Trophoblast cell (in vitro differentiated cells and primary cell): ENCODE measurements around the gene ANGPTL3.

Source experiments
- DNase-seq, 2 donors: peaks; one replicate each; pipeline ENCODE4 v3.0.0-alpha.2; 2016
- H2AFZ ChIP-seq: 2 replicates; pipeline ENCODE4 v1.6.1; 2013; ENCODE audit warnings: low read length, moderate library complexity, mild to moderate bottlenecking; ENCODE audit not compliant: insufficient read depth, poor library complexity
- H2AK5ac ChIP-seq: 2 replicates; pipeline ENCODE4 v1.6.1; 2013; ENCODE audit warnings: mild to moderate bottlenecking, low read length
- H2BK120ac ChIP-seq: 2 replicates; pipeline ENCODE4 v1.6.1; 2013; ENCODE audit warnings: low read length, mild to moderate bottlenecking, moderate library complexity; ENCODE audit not compliant: insufficient read depth, poor library complexity
- H2BK12ac ChIP-seq: 2 replicates; pipeline ENCODE4 v1.6.1; 2013; ENCODE audit warnings: mild to moderate bottlenecking, low read length, moderate library complexity
- H2BK5ac ChIP-seq: 2 replicates; pipeline ENCODE4 v1.6.1; 2013; ENCODE audit warnings: low read length, low read depth, moderate library complexity, mild to moderate bottlenecking; ENCODE audit not compliant: poor library complexity
- H3K14ac ChIP-seq: 2 replicates; pipeline ENCODE4 v1.6.1; 2013; ENCODE audit warnings: mild to moderate bottlenecking, low read length
- H3K18ac ChIP-seq: 2 replicates; pipeline ENCODE4 v1.6.1; 2013; ENCODE audit warnings: mild to moderate bottlenecking, low read length
- H3K23ac ChIP-seq: 2 replicates; pipeline ENCODE4 v1.6.1; 2013; ENCODE audit warnings: low read length
- H3K27ac ChIP-seq: 2 replicates; pipeline ENCODE4 v1.5.1; 2013; ENCODE audit warnings: low read depth, mild to moderate bottlenecking, inconsistent platforms, low read length, moderate library complexity
- H3K27me3 ChIP-seq: 2 replicates; pipeline ENCODE4 v1.6.1; 2013; ENCODE audit warnings: inconsistent platforms, mild to moderate bottlenecking, low read length, moderate library complexity; ENCODE audit not compliant: insufficient read depth
- H3K36me3 ChIP-seq, 2 experiments: 1 replicate in 1 of 2; 2 replicates in 1 of 2; pipeline ENCODE4 v1.6.1; 2013; ENCODE audit warnings: low read length in 2 of 2, mild to moderate bottlenecking in 2 of 2, moderate library complexity in 1 of 2; ENCODE audit not compliant: insufficient read depth in 2 of 2, control insufficient read depth in 1 of 2
- H3K4ac ChIP-seq: 2 replicates; pipeline ENCODE4 v1.6.1; 2013; ENCODE audit warnings: low read depth, mild to moderate bottlenecking, low read length, moderate library complexity
- H3K4me1 ChIP-seq, 2 experiments: 1 replicate in 1 of 2; 2 replicates in 1 of 2; pipeline ENCODE4 v1.6.1; 2013; ENCODE audit warnings: low read length in 2 of 2, mild to moderate bottlenecking in 2 of 2, moderate library complexity in 1 of 2; ENCODE audit not compliant: insufficient read depth in 2 of 2, control insufficient read depth in 1 of 2
- H3K4me2 ChIP-seq: 2 replicates; pipeline ENCODE4 v1.6.1; 2013; ENCODE audit warnings: inconsistent platforms, mild to moderate bottlenecking, low read length, moderate library complexity
- H3K4me3 ChIP-seq: 2 replicates; pipeline ENCODE4 v1.5.1; 2013; ENCODE audit warnings: mild to moderate bottlenecking, low read depth, low read length, inconsistent platforms
- H3K79me1 ChIP-seq: one replicate; pipeline ENCODE4 v1.6.1; 2013; ENCODE audit warnings: low read length
- H3K79me2 ChIP-seq: 2 replicates; pipeline ENCODE4 v1.6.1; 2013; ENCODE audit warnings: low read length, mild to moderate bottlenecking; ENCODE audit not compliant: control insufficient read depth, insufficient read depth, poor library complexity
- H3K9ac ChIP-seq: 2 replicates; pipeline ENCODE4 v1.6.1; 2013; ENCODE audit warnings: mild to moderate bottlenecking, low read length
- H3K9me3 ChIP-seq: 2 replicates; pipeline ENCODE4 v1.6.1; 2013; ENCODE audit warnings: low read depth, mild to moderate bottlenecking, control low read depth, inconsistent platforms, low read length; ENCODE audit not compliant: insufficient read depth
- H4K12ac ChIP-seq: 2 replicates; pipeline ENCODE4 v1.6.1; 2013; ENCODE audit warnings: low read depth, mild to moderate bottlenecking, low read length, moderate library complexity
- H4K8ac ChIP-seq: 2 replicates; pipeline ENCODE4 v1.6.1; 2013; ENCODE audit warnings: low read depth, mild to moderate bottlenecking, low read length, moderate library complexity
- H4K91ac ChIP-seq: one replicate; pipeline ENCODE4 v1.6.1; 2013; ENCODE audit warnings: low read depth, mild to moderate bottlenecking, low read length, moderate library complexity
- WGBS: extraction: QIAGEN DNeasy Blood & Tissue Kit; methylation state at CpG from one replicate; pipeline ENCODE4 v1.1.7; 2013; ENCODE audit warnings: missing lambda C conversion rate; ENCODE audit not compliant: insufficient read length, insufficient coverage; ENCODE audit errors: extremely low coverage; 5-methylcytosine and 5-hydroxymethylcytosine counted together

ANGPTL3 gene

DNA sequence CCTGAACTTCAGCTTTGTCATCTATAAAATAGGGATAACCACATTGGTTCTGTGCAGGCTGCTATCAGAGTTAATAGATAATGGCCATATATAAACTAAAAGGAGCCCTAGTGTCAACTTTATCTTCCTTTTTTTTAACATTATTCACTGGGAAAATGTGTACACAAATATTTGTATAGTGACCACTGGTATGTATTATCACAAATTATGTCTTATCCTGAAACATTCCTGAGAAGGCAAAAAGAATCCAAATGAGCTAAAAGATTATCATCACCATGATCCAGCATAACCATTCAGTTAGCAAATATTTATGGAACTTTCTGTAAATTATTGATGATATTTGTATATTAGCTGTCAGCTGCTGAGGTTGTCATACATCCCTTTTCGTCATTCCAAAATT lies 16.6 kb downstream of the ANGPTL3 start:
- Histone ChIP-seq H2BK5ac (no peak overlapping the region), H4K8ac (no peak overlapping the region), H3K4me3 (no peak overlapping the region), H3K79me2 (no peaks in the 10 kb centered on the region), H2BK12ac (no peak overlapping the region), H2AFZ (no peak overlapping the region), H3K4me2 (no peak overlapping the region), H3K79me1 (no peaks in the 10 kb centered on the region), H4K12ac (no peak overlapping the region), H3K9ac (no peak overlapping the region), H2BK120ac (no peak overlapping the region), H3K4ac (no peak overlapping the region), H3K23ac (no peak overlapping the region), H3K9me3 (no peaks in the 10 kb centered on the region), H3K27me3 (no peaks in the 10 kb centered on the region), H3K14ac (no peak overlapping the region), H2AK5ac (no peak overlapping the region), H3K27ac (no peak overlapping the region), H3K4me1 (no peaks in the 10 kb centered on the region), H3K18ac (no peak overlapping the region), H3K36me3 (no peaks in the 10 kb centered on the region), H4K91ac (no peak overlapping the region)
- peak in 1 of 2 donors; percentile 80 for DNase-seq
- WGBS: no CpG with 5 or more reads among the region's 1 CpG

DNA sequence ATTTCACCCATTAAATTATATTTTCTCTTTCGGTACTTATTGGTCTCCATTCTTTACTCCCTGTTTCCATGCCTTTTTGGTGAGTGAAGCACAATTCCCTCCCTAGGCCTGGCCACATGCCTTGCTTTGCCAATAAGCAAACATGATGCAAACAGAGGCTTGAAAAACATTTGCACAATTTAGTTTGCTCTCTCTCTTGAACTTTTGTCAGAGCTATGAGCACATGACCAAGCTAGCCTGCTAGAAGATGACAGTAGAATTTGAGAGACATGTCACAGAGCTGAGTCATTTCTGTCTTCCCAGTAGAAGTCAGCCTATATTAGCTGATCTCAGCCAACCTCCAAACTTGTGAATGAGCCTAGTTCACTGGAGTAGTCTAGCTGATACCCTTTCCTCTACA lies 24.6 kb downstream of the ANGPTL3 start:
- H4K91ac ChIP-seq: no peak overlapping the region
- no peak overlapping the region for H3K27ac ChIP-seq
- DNase-seq: peak; percentile 80 to 97
- H3K79me1 ChIP-seq: peaks cover 2% of the 10 kb centered on the region
- no peak overlapping the region for H3K4me3 ChIP-seq
- no peak overlapping the region for H3K14ac ChIP-seq
- no peak overlapping the region for H3K18ac ChIP-seq
- H3K79me2 ChIP-seq: no peaks in the 10 kb centered on the region
- H3K23ac ChIP-seq: no peak overlapping the region
- no CpG with 5 or more reads among the region's 1 CpG for WGBS
- H2AFZ ChIP-seq: no peak overlapping the region
- H3K4ac ChIP-seq: no peak overlapping the region
- no peaks in the 10 kb centered on the region for H3K9me3 ChIP-seq
- H4K12ac ChIP-seq: no peak overlapping the region
- no peak overlapping the region for H2BK120ac ChIP-seq
- no peak overlapping the region for H2BK5ac ChIP-seq
- no peak overlapping the region for H3K4me2 ChIP-seq
- H2AK5ac ChIP-seq: no peak overlapping the region
- H3K27me3 ChIP-seq: no peaks in the 10 kb centered on the region
- no peak overlapping the region for H2BK12ac ChIP-seq
- H3K9ac ChIP-seq: no peak overlapping the region
- peaks cover 0 to 4% of the 10 kb centered on the region in 2 experiments for H3K36me3 ChIP-seq
- H4K8ac ChIP-seq: no peak overlapping the region
- peaks cover 0 to 5% of the 10 kb centered on the region in 2 experiments for H3K4me1 ChIP-seq

DNA sequence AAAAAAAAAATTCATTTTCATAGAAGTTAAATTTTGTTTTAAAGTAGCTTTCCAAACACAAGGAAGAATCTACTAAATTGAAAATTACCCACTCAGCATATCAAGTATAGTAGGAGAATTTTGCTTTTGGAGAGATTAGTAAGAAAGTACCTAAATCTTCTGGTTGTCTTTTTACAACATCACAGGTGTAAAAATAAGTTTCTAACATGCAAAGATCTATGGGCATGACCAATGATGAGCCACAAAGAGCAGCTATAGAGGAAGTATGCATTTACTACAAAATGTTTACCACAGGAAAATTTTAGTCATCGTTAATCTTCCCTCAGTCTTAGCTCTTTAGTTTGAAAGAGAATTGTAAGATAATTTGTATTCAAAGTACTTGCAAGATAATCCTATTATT lies 28.1 kb downstream of the ANGPTL3 start:
- Histone ChIP-seq H3K18ac (no peak overlapping the region), H3K9me3 (no peaks in the 10 kb centered on the region), H2AFZ (no peak overlapping the region), H4K12ac (no peak overlapping the region), H3K4me2 (no peak overlapping the region), H3K14ac (no peak overlapping the region), H4K91ac (no peak overlapping the region), H2BK5ac (no peak overlapping the region), H3K4me1 (peaks cover 0 to 5% of the 10 kb centered on the region in 2 experiments), H2BK12ac (no peak overlapping the region), H3K27me3 (no peaks in the 10 kb centered on the region), H2AK5ac (no peak overlapping the region), H3K27ac (no peak overlapping the region), H3K4me3 (no peak overlapping the region), H3K23ac (no peak overlapping the region), H3K79me2 (no peaks in the 10 kb centered on the region), H3K36me3 (peaks cover 2 to 4% of the 10 kb centered on the region in 2 experiments), H2BK120ac (no peak overlapping the region), H4K8ac (no peak overlapping the region), H3K79me1 (peaks cover 2% of the 10 kb centered on the region), H3K4ac (no peak overlapping the region), H3K9ac (no peak overlapping the region)
- no peak for DNase-seq
- WGBS: no CpG with 5 or more reads among the region's 1 CpG

DNA sequence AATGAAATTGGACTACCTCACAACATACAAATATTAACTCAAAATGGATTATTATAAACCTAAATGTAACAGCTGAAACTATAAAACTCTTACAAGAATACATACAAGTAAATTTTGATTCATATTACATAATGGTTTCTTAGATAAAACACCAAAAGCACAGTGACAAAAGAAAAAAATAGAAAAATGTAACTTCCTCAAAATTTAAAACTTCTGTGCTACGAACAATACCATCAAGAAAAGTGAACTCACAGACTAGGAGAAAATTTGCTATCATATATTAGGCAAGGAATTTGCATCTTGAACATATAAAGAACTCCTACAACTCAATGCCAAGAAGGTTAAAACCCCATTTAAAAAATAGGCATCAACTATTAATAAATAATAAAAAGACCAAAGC lies 31.2 kb downstream of the ANGPTL3 start:
- H3K9me3 ChIP-seq: no peaks in the 10 kb centered on the region
- no CpG with 5 or more reads among the region's 1 CpG for WGBS
- no peak overlapping the region for H3K4me2 ChIP-seq
- H2AK5ac ChIP-seq: no peak overlapping the region
- H4K12ac ChIP-seq: no peak overlapping the region
- H4K8ac ChIP-seq: no peak overlapping the region
- no peak overlapping the region for H3K27ac ChIP-seq
- H2AFZ ChIP-seq: no peak overlapping the region
- DNase-seq: no peak
- H3K4ac ChIP-seq: no peak overlapping the region
- H3K27me3 ChIP-seq: no peaks in the 10 kb centered on the region
- no peaks in the 10 kb centered on the region for H3K4me1 ChIP-seq
- H3K4me3 ChIP-seq: no peak overlapping the region
- H2BK5ac ChIP-seq: no peak overlapping the region
- peaks cover 3 to 8% of the 10 kb centered on the region in 2 experiments for H3K36me3 ChIP-seq
- H3K9ac ChIP-seq: no peak overlapping the region
- H3K79me1 ChIP-seq: no peaks in the 10 kb centered on the region
- no peak overlapping the region for H2BK120ac ChIP-seq
- H3K23ac ChIP-seq: no peak overlapping the region
- H2BK12ac ChIP-seq: no peak overlapping the region
- H3K14ac ChIP-seq: no peak overlapping the region
- H3K18ac ChIP-seq: no peak overlapping the region
- no peak overlapping the region for H4K91ac ChIP-seq
- H3K79me2 ChIP-seq: no peaks in the 10 kb centered on the region
